GM08714 (cell line): ENCODE measurements around the gene SIGLEC8.
"Not testable (repeated sequence)": the region's sequence is repeated elsewhere in the genome, so short reads cannot be mapped to it uniquely, and the experiment has no call there.

Source experiments
- H3K4me3 ChIP-seq: fragments of 200-500 bp; sonication (Bioruptor generic); 2 replicates; pipeline ENCODE4 v1.5.1; 2014; ENCODE audit warnings: mild to moderate bottlenecking, low read length, inconsistent platforms
- ZNF274 ChIP-seq: IDR thresholded peaks from 2 replicates; pipeline ENCODE4 v1.6.1; 2012; ENCODE audit warnings: mild to moderate bottlenecking, low read depth, low read length

Gene SIGLEC8

DNA sequence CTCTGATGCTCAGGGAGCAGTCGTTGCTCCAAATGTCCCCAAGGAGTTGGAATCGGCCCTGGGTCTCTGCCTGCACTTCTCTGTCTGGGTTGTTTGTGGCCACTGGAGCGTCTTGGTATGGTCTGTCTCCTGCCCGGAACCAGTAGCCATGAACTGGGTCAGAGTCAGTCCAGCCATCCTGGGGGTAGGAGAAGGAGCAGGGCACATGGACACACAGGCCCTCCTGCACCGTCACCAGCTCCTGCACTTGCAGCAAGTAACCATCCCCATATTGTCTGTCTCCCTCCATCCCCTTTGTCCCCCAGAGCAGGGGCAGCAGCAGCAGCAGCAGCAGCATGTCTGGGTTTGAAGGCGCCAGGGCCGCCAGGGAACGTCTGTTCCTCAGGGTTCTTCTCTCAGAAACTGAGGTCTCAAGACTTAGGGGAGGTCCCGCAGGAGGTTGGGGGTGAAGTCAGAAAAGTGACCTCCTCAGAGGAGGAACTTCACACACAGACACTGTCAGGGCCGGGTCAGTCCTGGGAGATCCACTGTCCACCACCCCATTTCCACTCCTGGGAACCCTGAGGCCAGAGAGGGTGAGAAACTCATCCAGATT is at the start of gene SIGLEC8:
TSS of gene SIGLEC8 (minus strand) at position 404 of the 595 bp plus-strand sequence. CDS start at position 337, 67 bp downstream.
- no peak for TF ChIP-seq ZNF274
- H3K4me3 ChIP-seq = no peak within 1 kb of the TSS

DNA sequence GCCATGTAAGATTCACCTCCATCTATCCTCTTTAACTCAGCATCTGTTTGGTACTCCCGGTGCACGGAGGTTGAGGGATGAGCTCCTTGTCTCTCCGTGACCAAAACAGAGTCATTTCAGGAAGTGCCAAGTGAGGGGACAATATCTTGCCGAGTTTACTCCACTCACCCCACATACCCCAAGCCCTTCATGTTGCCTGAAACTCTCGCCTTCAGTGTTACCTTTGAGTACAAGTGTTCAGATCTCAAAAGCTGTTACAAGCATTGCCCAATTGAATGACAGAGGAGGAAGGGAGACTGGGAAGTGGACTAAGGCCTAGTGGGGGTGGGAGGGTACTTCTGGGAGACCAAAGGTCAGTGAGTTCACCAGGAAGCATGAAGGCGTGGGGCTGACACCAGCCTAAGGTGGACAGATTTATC is 49.4 kb upstream of the SIGLEC8 start:
- no peak overlapping the region for H3K4me3 ChIP-seq
- TF ChIP-seq ZNF274 = no peak

DNA sequence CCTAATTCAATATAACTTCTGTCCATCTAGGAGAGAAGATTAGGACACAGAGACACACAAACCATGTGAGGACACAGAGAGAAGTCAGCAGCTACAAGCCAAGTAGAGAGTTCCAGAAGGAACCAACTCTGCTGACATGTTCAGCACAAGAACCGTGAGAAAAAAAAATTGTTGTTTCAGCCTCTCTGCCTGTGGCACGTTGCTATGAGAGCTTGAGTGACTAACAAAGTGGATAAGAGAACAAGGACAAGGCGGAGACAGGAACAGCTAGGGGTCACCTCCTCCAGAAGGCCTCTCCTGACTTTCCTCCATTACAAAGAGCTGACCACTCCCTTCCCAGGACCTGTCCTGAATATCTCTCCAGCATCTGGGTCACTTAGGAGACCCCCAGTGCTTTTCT is 48.9 kb upstream of the SIGLEC8 start:
- no peak overlapping the region for H3K4me3 ChIP-seq
- TF ChIP-seq ZNF274 = no peak

DNA sequence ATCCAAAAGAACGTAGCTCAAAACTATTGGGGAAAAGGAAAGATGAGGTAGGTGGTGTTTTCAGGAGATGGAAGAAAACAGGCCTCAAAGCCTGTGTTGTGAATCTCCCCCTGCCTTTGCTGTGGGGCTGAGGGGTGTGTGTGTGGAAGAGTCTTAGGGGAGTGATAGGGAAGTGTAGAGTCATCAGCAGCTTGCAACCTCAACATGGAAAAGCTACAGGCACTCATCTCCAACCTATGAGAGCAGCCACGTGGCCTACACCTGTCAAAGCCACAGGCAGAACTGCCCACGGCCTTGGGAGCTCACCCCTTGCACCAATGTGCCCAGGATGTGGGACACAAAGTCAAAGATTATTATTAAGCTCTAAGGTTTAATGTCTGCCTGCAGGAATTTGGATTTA is 47.6 kb upstream of the SIGLEC8 start:
- no peak overlapping the region for H3K4me3 ChIP-seq
- no peak for TF ChIP-seq ZNF274

DNA sequence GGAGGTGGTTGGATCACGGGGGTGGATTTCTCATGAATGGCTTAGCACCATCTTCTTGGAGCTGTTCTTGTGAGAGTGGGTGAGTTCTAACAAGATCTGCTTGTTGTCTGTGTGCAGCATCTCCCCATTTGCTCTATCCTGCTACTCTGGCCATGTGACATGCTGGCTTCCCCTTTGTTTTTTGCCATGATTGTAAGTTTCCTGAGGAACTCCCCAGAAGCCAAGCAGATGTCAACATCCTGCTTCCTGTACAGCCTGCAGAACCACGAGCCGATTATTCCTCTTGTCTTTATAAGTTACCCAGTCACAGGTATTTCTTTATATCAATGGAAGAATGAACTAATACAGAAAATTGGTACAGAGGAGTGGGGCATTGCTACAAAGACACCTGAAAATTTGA is 45.6 kb upstream of the SIGLEC8 start:
- TF ChIP-seq ZNF274 = no peak
- no peak overlapping the region for H3K4me3 ChIP-seq

DNA sequence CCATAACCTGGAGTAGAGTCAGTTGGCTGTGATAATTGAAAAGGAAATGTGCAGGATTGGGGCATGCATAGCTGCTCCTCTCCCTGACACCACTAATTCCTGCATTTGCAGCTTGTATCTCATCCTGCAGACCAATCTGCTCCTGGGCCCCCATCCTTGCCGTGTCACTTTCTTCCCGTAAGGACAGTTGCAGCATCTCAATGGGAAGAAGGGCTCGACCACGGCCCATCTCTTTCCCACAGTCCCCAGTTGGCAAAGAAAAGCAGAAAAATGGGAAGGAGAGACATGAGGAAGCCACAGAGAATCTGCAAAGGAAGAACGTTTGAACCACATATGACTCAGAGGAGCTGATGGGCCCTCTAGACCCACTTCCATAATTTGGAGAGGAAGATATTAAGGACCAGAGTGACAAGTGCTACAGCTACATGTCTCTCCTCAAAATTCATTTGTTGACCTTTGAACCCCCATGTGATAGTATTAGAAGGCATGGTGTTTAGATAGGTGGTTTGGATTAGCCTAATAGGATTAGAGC is 45.1 kb upstream of the SIGLEC8 start:
- H3K4me3 ChIP-seq = no peak overlapping the region
- no peak for TF ChIP-seq ZNF274

DNA sequence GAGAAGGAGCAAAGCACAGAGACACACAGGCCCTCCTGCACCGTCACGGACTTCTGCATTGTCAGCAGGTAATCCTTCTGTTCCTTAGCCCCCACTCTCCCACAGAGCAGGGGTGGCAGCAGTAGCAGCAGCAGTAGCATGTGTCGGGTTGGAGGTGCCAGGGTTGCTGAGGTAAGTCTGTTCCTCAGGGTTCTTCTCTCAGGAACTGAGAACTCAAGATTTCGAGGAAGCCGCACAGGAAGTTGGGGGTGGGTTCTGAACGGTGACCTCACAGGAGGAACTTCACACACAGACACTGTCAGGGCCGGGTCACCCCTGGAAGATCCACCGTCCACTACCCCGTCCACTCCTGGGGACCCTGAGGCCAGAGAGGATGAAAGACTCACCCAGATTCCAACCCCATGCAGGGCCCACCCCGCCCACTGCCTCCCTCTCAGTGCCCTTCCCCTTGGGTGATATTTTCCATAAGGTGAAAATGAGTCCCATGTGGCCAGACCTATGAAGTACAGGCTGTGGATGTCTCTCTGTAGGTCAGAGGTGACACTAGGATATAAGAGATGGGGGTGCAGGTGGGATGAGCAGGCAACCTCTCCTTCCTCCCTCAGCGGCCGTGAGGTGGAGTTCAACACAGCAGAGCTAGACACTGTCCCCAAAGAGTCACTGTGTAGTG is 43.5 kb upstream of the SIGLEC8 start, which contains the start of gene SIGLEC12:
TSS of gene SIGLEC12 (minus strand) at position 207 of the 670 bp plus-strand sequence. CDS start at position 140, 67 bp downstream.
- TF ChIP-seq ZNF274 = no peak
- H3K4me3 ChIP-seq = no peak within 1 kb of the TSS

DNA sequence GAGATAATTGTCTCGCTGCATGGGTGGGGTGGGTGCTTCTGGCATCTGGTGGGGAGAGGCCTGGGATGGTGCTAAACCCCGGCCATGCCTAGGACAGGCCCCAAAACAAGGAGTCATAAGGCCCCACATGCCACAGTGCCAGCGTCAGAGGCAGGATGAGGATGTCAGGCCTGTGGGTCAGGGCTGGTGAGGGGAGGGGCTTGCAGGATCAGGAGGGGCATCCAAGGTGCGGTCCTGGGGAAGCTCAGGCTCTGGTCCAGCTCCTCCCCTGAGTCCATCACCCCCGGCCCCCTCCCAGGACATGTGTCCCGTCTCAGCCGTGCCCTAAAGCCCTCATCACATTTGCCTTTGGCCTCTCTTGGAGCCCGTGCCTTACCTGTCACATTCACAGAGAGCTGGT is 42.7 kb upstream of the SIGLEC8 start:
- H3K4me3 ChIP-seq = not testable (repeated sequence)

DNA sequence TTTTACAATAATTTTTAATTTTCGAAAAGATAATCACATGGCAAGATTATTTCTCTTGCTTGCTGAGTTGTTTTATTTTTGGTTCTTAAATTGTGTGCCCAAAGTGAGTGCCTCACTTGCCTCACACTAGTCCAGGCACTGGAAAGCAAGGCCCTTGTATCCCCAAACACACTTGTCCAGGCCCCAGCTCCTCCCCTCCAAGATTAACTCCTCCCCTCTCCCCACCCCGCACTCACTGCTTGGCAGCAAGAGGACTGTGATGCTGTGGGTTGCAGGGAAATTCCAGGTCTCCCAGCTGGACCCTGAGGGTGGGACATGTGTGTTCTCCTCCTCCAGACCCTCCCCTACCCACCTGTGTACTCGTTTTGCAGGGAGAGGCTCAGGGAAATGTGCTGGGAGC is 39.4 kb upstream of the SIGLEC8 start:
- no peak overlapping the region for H3K4me3 ChIP-seq
- TF ChIP-seq ZNF274 = no peak

DNA sequence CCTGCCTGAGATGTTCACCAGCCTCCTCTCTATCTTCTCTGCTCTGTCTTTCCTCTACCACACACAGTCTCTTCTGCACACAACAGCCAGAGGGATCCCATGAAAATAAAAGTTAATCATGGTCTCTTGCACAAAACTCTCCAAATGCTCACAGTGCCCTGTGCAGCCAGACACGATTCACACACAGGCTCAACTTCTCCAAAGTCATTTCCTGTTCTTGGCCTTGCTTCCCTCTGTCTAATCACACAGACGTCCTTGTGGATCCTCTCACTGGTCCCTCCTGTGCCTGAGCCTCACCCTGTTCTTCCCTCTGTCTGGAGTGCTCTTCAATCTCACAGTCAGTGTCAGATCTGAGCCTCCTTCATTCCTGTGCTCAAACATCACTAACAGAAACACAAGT is 35.5 kb upstream of the SIGLEC8 start:
- H3K4me3 ChIP-seq = no peak overlapping the region
- no peak for TF ChIP-seq ZNF274

DNA sequence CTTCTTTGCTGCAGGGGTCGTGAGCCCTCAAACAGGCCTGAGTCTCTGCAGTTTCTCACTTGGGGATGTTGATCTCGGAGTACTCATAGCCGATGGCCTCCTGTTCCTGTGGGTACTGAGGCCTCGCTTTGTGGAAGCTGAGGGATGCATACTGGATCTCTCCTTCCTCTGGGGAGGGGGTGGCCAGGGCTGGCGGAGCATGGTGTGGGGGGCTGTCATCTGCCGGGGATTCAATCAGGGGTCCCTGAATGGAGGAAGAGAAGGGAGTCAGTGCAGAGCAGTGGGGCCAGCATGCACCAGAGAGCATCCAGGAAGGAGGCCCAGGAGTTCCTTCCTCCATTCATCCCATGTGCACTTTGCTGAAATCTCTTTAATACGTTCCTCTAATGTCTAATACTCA is 33.3 kb upstream of the SIGLEC8 start:
- no peak overlapping the region for H3K4me3 ChIP-seq
- TF ChIP-seq ZNF274 = no peak

DNA sequence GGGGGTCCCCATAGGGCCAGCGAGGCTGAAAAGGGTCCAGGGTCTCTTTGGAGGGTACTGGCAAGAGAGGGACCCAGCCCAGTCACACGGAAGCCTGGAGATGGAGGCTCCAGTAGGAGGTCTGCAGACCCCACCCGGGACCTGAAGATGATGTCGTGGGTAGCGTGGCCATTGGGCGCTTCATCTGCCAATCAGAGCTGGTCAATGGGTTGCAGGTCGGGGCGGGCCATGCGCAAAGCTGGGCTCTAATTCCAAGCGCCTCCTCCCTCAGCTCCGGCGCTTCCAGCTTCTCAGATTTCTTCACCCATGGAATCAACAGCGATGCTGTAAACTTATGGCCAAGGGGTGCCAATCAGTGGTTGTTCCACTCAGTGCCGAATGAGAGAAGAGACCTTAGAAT is 32.4 kb upstream of the SIGLEC8 start:
- TF ChIP-seq ZNF274 = no peak
- no peak overlapping the region for H3K4me3 ChIP-seq

DNA sequence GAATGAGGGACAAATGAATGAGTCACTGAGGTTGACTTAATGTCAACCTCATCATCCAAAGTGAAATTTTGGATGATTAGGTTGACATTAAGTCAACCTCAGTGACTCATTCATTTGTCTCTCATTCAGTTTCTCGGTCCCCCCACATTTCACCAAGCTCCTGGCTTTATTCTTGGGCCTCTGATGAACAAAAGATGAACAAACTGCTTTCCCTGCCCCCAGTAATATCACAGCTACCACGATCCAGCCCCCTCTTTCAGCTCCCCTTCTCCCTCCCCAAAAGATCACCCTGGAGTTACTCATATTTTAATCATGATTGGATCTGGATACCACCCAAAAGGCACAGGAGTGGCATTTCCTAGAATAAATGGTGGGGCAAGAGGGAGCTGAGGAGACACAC is 30.9 kb upstream of the SIGLEC8 start:
- no peak for TF ChIP-seq ZNF274
- H3K4me3 ChIP-seq = no peak overlapping the region

DNA sequence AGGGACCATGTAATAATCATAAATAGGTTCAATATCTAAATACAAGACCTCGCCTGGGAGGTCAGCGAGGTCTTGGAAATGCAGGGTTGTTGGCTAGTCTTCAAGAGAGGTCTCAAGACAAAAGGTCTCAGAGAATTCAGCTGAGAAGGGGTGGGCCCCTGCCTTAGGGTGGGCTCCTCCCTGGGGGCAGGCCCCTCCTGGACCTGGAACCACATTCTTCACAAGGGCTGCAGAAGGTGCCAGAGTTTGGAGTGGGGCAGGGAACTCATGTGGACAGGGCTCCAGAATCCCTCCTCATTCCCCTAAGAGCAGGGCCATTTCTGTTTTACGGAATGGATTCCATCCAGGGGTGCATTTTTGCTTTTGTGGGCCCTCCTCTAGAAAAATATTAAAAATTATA is 30.2 kb upstream of the SIGLEC8 start:
- no peak overlapping the region for H3K4me3 ChIP-seq
- no peak for TF ChIP-seq ZNF274

DNA sequence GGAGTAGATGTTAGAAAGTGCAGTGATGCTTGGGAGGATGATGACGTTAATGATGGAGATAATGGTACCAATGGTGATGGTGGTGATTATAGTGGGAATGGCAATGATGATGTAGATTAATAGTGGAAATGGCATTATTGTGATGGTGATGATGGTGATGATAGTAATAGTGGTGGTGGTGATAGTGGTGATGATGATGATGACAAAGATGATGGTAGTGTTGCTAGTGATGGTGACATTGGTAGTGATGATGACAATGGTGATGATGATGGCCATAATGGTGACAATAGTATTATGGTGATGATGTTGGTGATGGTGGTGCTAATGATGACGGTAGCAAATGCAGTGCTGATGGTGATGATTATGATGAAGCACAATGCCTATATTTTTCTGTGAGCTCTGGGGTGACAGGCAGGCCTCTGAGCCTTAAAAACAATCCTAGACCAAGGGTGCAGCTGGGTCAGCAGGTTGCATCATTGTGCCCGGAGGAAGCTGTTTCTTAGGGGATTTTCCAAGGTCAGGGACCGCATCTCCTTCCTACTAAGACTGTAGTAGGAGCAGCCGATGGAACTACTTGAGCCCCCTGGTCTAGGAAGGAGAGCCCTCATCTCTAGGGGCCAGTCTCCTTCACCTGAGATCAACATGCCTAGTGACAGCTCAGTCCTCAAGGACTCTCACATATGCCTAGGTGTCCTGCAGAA is 27.9 kb upstream of the SIGLEC8 start:
- H3K4me3 ChIP-seq = no peak overlapping the region
- TF ChIP-seq ZNF274 = no peak
